ENCODE results near the gene RAB10. TPM values are rescaled to one million over a fixed set of nuclear protein-coding genes. Genes with fewer than 3 reads are reported as not detected.

RAB10 gene
- total and polyA plus RNA-seq, 4 donors: 26.6 to 52.2 (median 41.6) TPM

DNA sequence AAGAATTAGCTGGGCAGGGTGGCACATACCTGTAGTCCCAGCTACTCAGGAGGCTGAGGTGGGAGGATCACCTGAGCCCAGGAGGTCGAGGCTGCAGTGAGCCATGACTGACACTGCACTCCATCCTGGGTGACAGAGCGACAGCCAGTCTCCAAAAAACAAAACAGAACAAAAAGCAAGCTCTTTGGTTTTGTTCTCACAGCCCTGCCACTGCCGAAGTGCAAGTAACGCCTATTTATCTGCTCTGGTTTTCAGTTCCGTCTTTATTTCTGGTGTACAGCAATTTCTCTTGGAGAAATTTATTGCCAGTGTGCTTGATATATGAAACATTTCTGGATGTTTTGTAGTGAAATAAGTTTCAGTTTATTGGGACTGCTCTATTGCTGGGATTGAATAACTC lies 61.9 kb downstream of the RAB10 start:
- Histone ChIP-seq H3K9ac (ENCODE audit: low read depth in 1 of 2, low read length in 2 of 2) (no peak overlapping the region), H3K9me3 (ENCODE audit: control insufficient read depth in 4 of 4, low read length in 3 of 4) (no peaks in the 10 kb centered on the region), H3K27me3 (ENCODE audit: control insufficient read depth in 4 of 4, insufficient read depth in 4 of 4, low read length in 3 of 4) (no peaks in the 10 kb centered on the region), H3K27ac (ENCODE audit: low read depth in 1 of 2, low read length in 2 of 2) (no peak overlapping the region), H3K4me3 (ENCODE audit: low read depth in 1 of 3, low read length in 3 of 3) (no peak overlapping the region), H3K36me3 (ENCODE audit: control insufficient read depth in 4 of 4, insufficient read depth in 3 of 4, low read depth in 1 of 4, low read length in 3 of 4) (peaks cover 0 to 2% (median 0%) of the 10 kb centered on the region in 4 donors), H3K4me1 (ENCODE audit: control insufficient read depth in 4 of 4, insufficient read depth in 4 of 4, low read length in 3 of 4) (no peaks in the 10 kb centered on the region)
- TF ChIP-seq SP1 (IDR thresholded peaks at IDR 0.05) (no peak), EGR1 (IDR thresholded peaks at IDR 0.05; ENCODE audit: low read depth in 2 of 2) (no peak), FOXA2 (IDR thresholded peaks at IDR 0.05) (no peak), RAD21 (IDR thresholded peaks at IDR 0.05) (no peak), CTCF (IDR thresholded peaks at IDR 0.05; ENCODE audit: low read depth, low read length, missing input control) (no peak), ATF3 (IDR thresholded peaks at IDR 0.05) (no peak), TAF1 (conservative IDR thresholded peaks at IDR 0.05) (no peak)
- TF ChIP-seq, protein P1, sequence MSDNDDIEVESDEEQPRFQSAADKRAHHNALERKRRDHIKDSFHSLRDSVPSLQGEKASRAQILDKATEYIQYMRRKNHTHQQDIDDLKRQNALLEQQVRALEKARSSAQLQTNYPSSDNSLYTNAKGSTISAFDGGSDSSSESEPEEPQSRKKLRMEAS (IDR thresholded peaks at IDR 0.05): no peak
- 95% methylated on average over 5 of the region's 5 CpGs for WGBS
- DNase-seq (ENCODE audit: low spot score): no peak

DNA sequence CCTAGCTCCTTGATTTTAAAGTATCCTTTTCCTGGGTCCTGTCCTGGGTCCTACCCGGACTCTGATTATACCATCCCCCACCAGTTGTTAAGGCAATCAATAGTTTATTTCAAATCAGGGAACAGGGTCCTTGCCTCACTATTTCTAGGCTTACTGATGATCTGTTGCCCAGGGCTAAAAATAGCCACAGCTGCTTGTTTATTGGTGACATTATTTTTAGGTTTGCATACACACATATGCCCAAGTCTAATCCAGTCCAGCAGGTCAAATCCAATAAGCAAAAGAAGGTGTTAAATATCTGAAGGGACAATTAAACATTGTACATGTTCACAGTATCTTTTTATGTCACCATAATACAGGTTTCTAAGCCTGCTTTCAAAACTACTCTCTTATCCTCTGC lies 66.0 kb downstream of the RAB10 start:
- no peak for TF ChIP-seq ZBTB33 (IDR thresholded peaks at IDR 0.05)
- TF ChIP-seq TAF1 (conservative IDR thresholded peaks at IDR 0.05): no peak
- TF ChIP-seq YY1 (IDR thresholded peaks at IDR 0.05): no peak
- TF ChIP-seq REST (IDR thresholded peaks at IDR 0.05): no peak
- TF ChIP-seq HNF4A (conservative IDR thresholded peaks at IDR 0.05): no peak
- no peak for TF ChIP-seq FOXA1 (IDR thresholded peaks at IDR 0.05)
- TF ChIP-seq HNF4G (IDR thresholded peaks at IDR 0.05): no peak
- TF ChIP-seq NR2F2 (IDR thresholded peaks at IDR 0.05): no peak
- no peak for TF ChIP-seq ATF3 (IDR thresholded peaks at IDR 0.05)
- TF ChIP-seq EGR1 (IDR thresholded peaks at IDR 0.05; ENCODE audit: low read depth in 2 of 2): no peak
- Histone ChIP-seq H3K27ac (ENCODE audit: low read depth in 1 of 2, low read length in 2 of 2) (no peak overlapping the region), H3K9me3 (ENCODE audit: control insufficient read depth in 4 of 4, low read length in 3 of 4) (no peaks in the 10 kb centered on the region), H3K4me3 (ENCODE audit: low read depth in 1 of 3, low read length in 3 of 3) (no peak overlapping the region), H3K4me1 (ENCODE audit: control insufficient read depth in 4 of 4, insufficient read depth in 4 of 4, low read length in 3 of 4) (no peaks in the 10 kb centered on the region), H3K27me3 (ENCODE audit: control insufficient read depth in 4 of 4, insufficient read depth in 4 of 4, low read length in 3 of 4) (no peaks in the 10 kb centered on the region), H3K36me3 (ENCODE audit: control insufficient read depth in 4 of 4, insufficient read depth in 3 of 4, low read depth in 1 of 4, low read length in 3 of 4) (peaks cover 0 to 5% (median 3%) of the 10 kb centered on the region in 4 donors), H3K9ac (ENCODE audit: low read depth in 1 of 2, low read length in 2 of 2) (no peak overlapping the region)
- WGBS: 85% methylated on average over 1 of the region's 1 CpG
- no peak for DNase-seq (ENCODE audit: low spot score)

Data from liver (tissue), 9 donors.